Gastrocnemius medialis (tissue), 4 donors: ENCODE results near the gene DNASE2. TPM values are rescaled to one million over a fixed set of nuclear protein-coding genes. Genes with fewer than 3 reads are reported as not detected.

ENCODE experiments used
- ATAC-seq, 2 donors: fragments of 150-250 bp; one replicate each; pipeline ENCODE4 v1.9.1; 2016
- DNase-seq, 2 donors: peaks; one replicate each; pipeline ENCODE4 v3.0.0-alpha.2; 2019
- H3K27ac ChIP-seq, 4 donors: fragments of 200-600 bp; sonication (generic); 1 replicate in 1 of 4; 2 replicates in 3 of 4; pipeline ENCODE4 v1.5.1; 2016 to 2018; ENCODE audit warnings: mild to moderate bottlenecking in 2 of 4, moderate library complexity in 1 of 4
- H3K27me3 ChIP-seq, 3 donors: fragments of 200-600 bp; sonication (generic) in 2 of 3; 1 replicate in 1 of 3; 2 replicates in 2 of 3; pipeline versions ENCODE4 v1.5.1 to v1.6.0; 2016 to 2019; ENCODE audit warnings: mild to moderate bottlenecking in 1 of 3, moderate library complexity in 1 of 3
- H3K36me3 ChIP-seq, 2 donors: fragments of 200-600 bp; sonication (generic) in 1 of 2; one replicate each; pipeline ENCODE4 v1.5.1; 2017 to 2018
- H3K4me1 ChIP-seq, 2 donors: fragments of 200-600 bp; sonication (generic) in 1 of 2; one replicate each; pipeline ENCODE4 v1.5.1; 2016 to 2017; ENCODE audit warnings: mild to moderate bottlenecking in 2 of 2
- H3K4me3 ChIP-seq, 4 donors: fragments of 200-600 bp; sonication (generic) in 3 of 4; 1 replicate in 1 of 4; 2 replicates in 3 of 4; pipeline ENCODE4 v1.5.1; 2016 to 2019; ENCODE audit warnings: mild to moderate bottlenecking in 2 of 4
- H3K9me3 ChIP-seq, 3 donors: fragments of 200-600 bp; sonication (generic) in 2 of 3; 1 replicate in 1 of 3; 2 replicates in 2 of 3; pipeline ENCODE4 v1.5.1; 2016 to 2019
- CTCF ChIP-seq, 5 experiments: fragments of 450-650 bp in 3 of 5; fragments of 200-600 bp in 2 of 5; sonication (generic) in 2 of 5; IDR thresholded peaks in 4 of 5; conservative IDR thresholded peaks in 1 of 5; 1 replicate in 4 of 5; 2 replicates in 1 of 5; pipeline ENCODE4 v1.5.1; 2016 to 2019; ENCODE audit warnings: antibody characterized with exemption in 5 of 5, mild to moderate bottlenecking in 3 of 5, moderate library complexity in 3 of 5
- POLR2A ChIP-seq, 2 donors: fragments of 450-650 bp; IDR thresholded peaks; one replicate each; pipeline ENCODE4 v1.6.1; 2017; ENCODE audit warnings: antibody characterized with exemption in 2 of 2, mild to moderate bottlenecking in 2 of 2, moderate library complexity in 2 of 2
- in situ Hi-C, 4 donors: fragments of 200-750 bp; cut with MboI; loops; one replicate each; pipeline versions ENCODE4 v1.15.0 to v1.8.0; 2017; ENCODE audit warnings: low sequenced_read_pairs in 4 of 4
- intact Hi-C: fragments of 100-400 bp; cut with DNase I; formaldehyde crosslinking; loops from one replicate; pipeline ENCODE4 v1.15.1; 2023; ENCODE audit warnings: low total_unique reads
- total RNA-seq, 4 donors: library from RNA; depleted of rRNA; stranded (reverse); fragments of >200 nt; gene quantifications; one replicate each; pipeline versions ENCODE4 v1.1.0 to v1.2.3, GENCODE V29; 2016

DNASE2 gene
- total RNA-seq, 4 donors from 2014 or later: 11.9 to 44.3 (median 15.4) TPM

- Histone ChIP-seq H3K27me3 (peaks cover 0 to 4% (median 0%) of the 10 kb centered on the region in 3 donors), H3K9me3 (no peaks in the 10 kb centered on the region), H3K4me1 (no peaks in the 10 kb centered on the region), H3K36me3 (peaks cover 0 to 7% of the 10 kb centered on the region in 2 donors), H3K4me3 (no peak overlapping the region), H3K27ac (no peak overlapping the region)
- ATAC-seq (no peak), DNase-seq (no peak)
- intact Hi-C loops (no loop called here), in situ Hi-C loops (no loop called here)
- TF ChIP-seq POLR2A (IDR thresholded peaks at IDR 0.05) (no peak), CTCF (IDR thresholded peaks at IDR 0.05 in 4 of 5, conservative IDR thresholded peaks at IDR 0.05 in 1 of 5) (no peak)
These were observed 6.2 kb downstream of the DNASE2 start for GRCh38 chr19:12875086-12875485.

GRCh38 chr19:12873891-12874745, 7.1 kb downstream of the DNASE2 start:
- TF ChIP-seq POLR2A (IDR thresholded peaks at IDR 0.05) (no peak), CTCF (IDR thresholded peaks at IDR 0.05 in 4 of 5, conservative IDR thresholded peaks at IDR 0.05 in 1 of 5) (no peak)
- H3K4me1 ChIP-seq: no peaks in the 10 kb centered on the region
- H3K27me3 ChIP-seq: peaks cover 0 to 4% (median 0%) of the 10 kb centered on the region in 3 donors
- ATAC-seq: no peak
- intact Hi-C loops (no loop called here), in situ Hi-C loops (no loop called here)
- H3K27ac ChIP-seq: no peak overlapping the region
- no peak overlapping the region for H3K4me3 ChIP-seq
- no peak for DNase-seq
- peaks cover 0 to 7% of the 10 kb centered on the region in 2 donors for H3K36me3 ChIP-seq
- no peaks in the 10 kb centered on the region for H3K9me3 ChIP-seq

GRCh38 chr19:12872941-12873890, 8.0 kb downstream of the DNASE2 start:
- Histone ChIP-seq H3K4me3 (peak overlapping the region in 1 of 4 donors; percentile 38), H3K36me3 (peaks cover 0 to 4% of the 10 kb centered on the region in 2 donors)
- in situ Hi-C loops: no loop called here

GRCh38 chr19:12872255-12872654, 9.0 kb downstream of the DNASE2 start:
- H3K9me3 ChIP-seq: no peaks in the 10 kb centered on the region

More at GRCh38 chr19:12872941-12873890, 8.0 kb downstream of the DNASE2 start:
- Histone ChIP-seq H3K27ac (no peak overlapping the region), H3K4me1 (no peaks in the 10 kb centered on the region), H3K27me3 (peaks cover 0 to 4% (median 0%) of the 10 kb centered on the region in 3 donors), H3K9me3 (no peaks in the 10 kb centered on the region)
- peak; percentile 65 to 76 for ATAC-seq
- DNase-seq: peak in 1 of 2 donors; percentile 76
- TF ChIP-seq POLR2A (IDR thresholded peaks at IDR 0.05) (no peak), CTCF (IDR thresholded peaks at IDR 0.05 in 4 of 5, conservative IDR thresholded peaks at IDR 0.05 in 1 of 5) (no peak)
- intact Hi-C loops: no loop called here

More at GRCh38 chr19:12872255-12872654, 9.0 kb downstream of the DNASE2 start:
- intact Hi-C loops: no loop called here
- Histone ChIP-seq H3K4me3 (no peak overlapping the region), H3K27ac (no peak overlapping the region), H3K36me3 (no peaks in the 10 kb centered on the region), H3K27me3 (peaks cover 5 to 10% (median 8%) of the 10 kb centered on the region in 3 donors), H3K4me1 (peaks cover 0 to 5% of the 10 kb centered on the region in 2 donors)
- DNase-seq (no peak), ATAC-seq (no peak)
- no peak for TF ChIP-seq CTCF (IDR thresholded peaks at IDR 0.05 in 4 of 5, conservative IDR thresholded peaks at IDR 0.05 in 1 of 5)
- TF ChIP-seq POLR2A (IDR thresholded peaks at IDR 0.05): no peak
- in situ Hi-C loops: no loop called here
